Prostate gland (tissue), 2 donors: ENCODE results near the gene DNAJC1. TPM values are rescaled to one million over a fixed set of nuclear protein-coding genes. Genes with fewer than 3 reads are reported as not detected.
A peak's percentile ranks its signal among the peaks of the same experiment; 100 is the strongest.

Experiments
- DNase-seq: peaks from one replicate; pipeline ENCODE4 v3.0.0-alpha.2; 2019; ENCODE audit warnings: low spot score
- H3K27ac ChIP-seq, 2 donors: fragments of 200-600 bp; sonication (generic); 2 replicates each; pipeline ENCODE4 v1.5.1; 2017 to 2019
- H3K27me3 ChIP-seq: fragments of 200-600 bp; sonication (generic); replicated peaks from 2 replicates; pipeline ENCODE4 v1.5.1; 2019; ENCODE audit not compliant: insufficient read depth
- H3K36me3 ChIP-seq, 2 donors: fragments of 200-600 bp; sonication (generic); 1 replicate in 1 of 2; 2 replicates in 1 of 2; pipeline versions ENCODE4 v1.5.1 to v1.8.1; 2017 to 2019
- H3K4me1 ChIP-seq: fragments of 200-600 bp; sonication (generic); replicated peaks from 2 replicates; pipeline ENCODE4 v1.5.1; 2019
- H3K4me3 ChIP-seq, 2 donors: fragments of 200-600 bp; sonication (generic); 2 replicates each; pipeline ENCODE4 v1.5.1; 2017 to 2019
- H3K9me3 ChIP-seq: fragments of 200-600 bp; sonication (generic); 2 replicates; pipeline ENCODE4 v1.5.1; 2017
- CTCF ChIP-seq, 4 experiments: fragments of 200-600 bp in 2 of 4; fragments of 450-650 bp in 2 of 4; sonication (generic) in 2 of 4; IDR thresholded peaks; 1 replicate in 3 of 4; 2 replicates in 1 of 4; pipeline ENCODE4 v1.5.1; 2016 to 2019; ENCODE audit warnings: antibody characterized with exemption in 4 of 4, mild to moderate bottlenecking in 2 of 4, moderate library complexity in 2 of 4
- POLR2A ChIP-seq: fragments of 450-650 bp; IDR thresholded peaks from one replicate; pipeline ENCODE4 v1.6.1; 2016; ENCODE audit warnings: antibody characterized with exemption, mild to moderate bottlenecking
- POLR2AphosphoS5 ChIP-seq: sonication (generic); formaldehyde crosslinking; IDR thresholded peaks from one replicate; pipeline ENCODE4 v1.6.1; 2017; ENCODE audit warnings: antibody characterized with exemption
- WGBS: methylation state at CpG from one replicate; pipeline ENCODE4 v1.1.5; 2018; 5-methylcytosine and 5-hydroxymethylcytosine counted together
- intact Hi-C: fragments of 100-400 bp; cut with DNase I; formaldehyde crosslinking; loops from one replicate; pipeline ENCODE4 v1.14.2; 2022
- total RNA-seq, 2 donors: library from RNA; depleted of rRNA; stranded (reverse); fragments of >200 nt; gene quantifications; one replicate each; pipeline ENCODE4 v1.1.0, GENCODE V29; 2016

DNAJC1 gene
- total RNA-seq, 2 donors from 2014 or later, result 62.8 to 89.3 TPM

GRCh38 chr10:22017283-22018020 lies 13.9 kb upstream of the DNAJC1 start:
- no peak for TF ChIP-seq CTCF (IDR thresholded peaks at IDR 0.05)
- TF ChIP-seq POLR2A, result no peak
- TF ChIP-seq POLR2AphosphoS5, result peak; percentile 32
- Histone ChIP-seq H3K4me1 (no peaks in the 10 kb centered on the region), H3K36me3 (no peaks in the 10 kb centered on the region), H3K27me3 (no peaks in the 10 kb centered on the region), H3K4me3 (no peak overlapping the region), H3K9me3 (no peaks in the 10 kb centered on the region), H3K27ac (no peak overlapping the region)
- DNase-seq, result no peak
- 27% methylated on average over 3 of the region's 3 CpGs for WGBS
- intact Hi-C loops, result loop anchor here (10.0 kb wide), 1 partner anchor 697 kb away; the partner anchor contains the start of gene PIP4K2A

GRCh38 chr10:22016046-22016705 lies 12.6 kb upstream of the DNAJC1 start:
- 87% methylated on average over 5 of the region's 5 CpGs for WGBS
- Histone ChIP-seq H3K4me3 (no peak overlapping the region), H3K9me3 (no peaks in the 10 kb centered on the region), H3K36me3 (no peaks in the 10 kb centered on the region), H3K4me1 (no peaks in the 10 kb centered on the region), H3K27ac (no peak overlapping the region), H3K27me3 (no peaks in the 10 kb centered on the region)
- intact Hi-C loops, result loop anchor here (10.0 kb wide), 1 partner anchor 699 kb away; the partner anchor contains the start of gene PIP4K2A
- DNase-seq, result no peak
- TF ChIP-seq POLR2AphosphoS5 (no peak), POLR2A (no peak), CTCF (IDR thresholded peaks at IDR 0.05) (no peak)

GRCh38 chr10:22010973-22011408 lies 7.5 kb upstream of the DNAJC1 start:
- Histone ChIP-seq H3K27ac (no peak overlapping the region), H3K36me3 (no peaks in the 10 kb centered on the region), H3K27me3 (no peaks in the 10 kb centered on the region), H3K4me1 (no peaks in the 10 kb centered on the region), H3K9me3 (no peaks in the 10 kb centered on the region), H3K4me3 (no peak overlapping the region)
- 44% methylated on average over 1 of the region's 1 CpG for WGBS
- intact Hi-C loops, result loop anchor here (5.0 to 10.0 kb wide), 2 partner anchors 704 to 976 kb away; partner anchors contain the start of gene PIP4K2A
- DNase-seq, result no peak
- TF ChIP-seq POLR2AphosphoS5, result no peak
- no peak for TF ChIP-seq POLR2A
- TF ChIP-seq CTCF (IDR thresholded peaks at IDR 0.05), result peak in 3 of 4 experiments; percentile 48 to 76 (median 51)

- WGBS, result 43% methylated on average over 4 of the region's 4 CpGs
- no peak for DNase-seq
- no peak for TF ChIP-seq POLR2AphosphoS5
- TF ChIP-seq POLR2A, result no peak
- no peak for TF ChIP-seq CTCF (IDR thresholded peaks at IDR 0.05)
- H3K4me1 ChIP-seq, result no peaks in the 10 kb centered on the region
- H3K36me3 ChIP-seq, result no peaks in the 10 kb centered on the region
- no peaks in the 10 kb centered on the region for H3K27me3 ChIP-seq
- no peak overlapping the region for H3K27ac ChIP-seq
- no peaks in the 10 kb centered on the region for H3K9me3 ChIP-seq
- intact Hi-C loops, result loop anchor here (5.0 to 10.0 kb wide), 2 partner anchors 704 to 977 kb away; partner anchors contain the start of gene PIP4K2A
- H3K4me3 ChIP-seq, result no peak overlapping the region
Observed at GRCh38 chr10:22010539-22010938, 7.0 kb upstream of the DNAJC1 start.
